ENCODE results near the gene ANKRD65. TPM values are rescaled to one million over a fixed set of nuclear protein-coding genes. Genes with fewer than 3 reads are reported as not detected.
A peak's percentile ranks its signal among the peaks of the same experiment; 100 is the strongest.
"Not testable (repeated sequence)": the region's sequence is repeated elsewhere in the genome, so short reads cannot be mapped to it uniquely, and the experiment has no call there.

Gene ANKRD65
- total RNA-seq, 1 donor from 2014 or later = not detected

GRCh38 chr1:1403653-1404052 lies 17.4 kb downstream of the ANKRD65 start:
- Mint-ChIP-seq H3K36me3 (ENCODE audit: low read depth) (peaks cover 18% of the 10 kb centered on the region), H3K27me3 (ENCODE audit: low read depth) (no peaks in the 10 kb centered on the region), H3K4me1 (ENCODE audit: low read depth) (peaks cover 51% of the 10 kb centered on the region), H3K4me3 (ENCODE audit: unreplicated experiment) (no peak overlapping the region), H3K27ac (ENCODE audit: unreplicated experiment) (peak overlapping the region; percentile 70), H3K9me3 (ENCODE audit: low read depth) (no peaks in the 10 kb centered on the region)
- no peak for DNase-seq (ENCODE audit: low spot score)
- TF ChIP-seq CTCF (IDR thresholded peaks at IDR 0.05) = no peak

DNA sequence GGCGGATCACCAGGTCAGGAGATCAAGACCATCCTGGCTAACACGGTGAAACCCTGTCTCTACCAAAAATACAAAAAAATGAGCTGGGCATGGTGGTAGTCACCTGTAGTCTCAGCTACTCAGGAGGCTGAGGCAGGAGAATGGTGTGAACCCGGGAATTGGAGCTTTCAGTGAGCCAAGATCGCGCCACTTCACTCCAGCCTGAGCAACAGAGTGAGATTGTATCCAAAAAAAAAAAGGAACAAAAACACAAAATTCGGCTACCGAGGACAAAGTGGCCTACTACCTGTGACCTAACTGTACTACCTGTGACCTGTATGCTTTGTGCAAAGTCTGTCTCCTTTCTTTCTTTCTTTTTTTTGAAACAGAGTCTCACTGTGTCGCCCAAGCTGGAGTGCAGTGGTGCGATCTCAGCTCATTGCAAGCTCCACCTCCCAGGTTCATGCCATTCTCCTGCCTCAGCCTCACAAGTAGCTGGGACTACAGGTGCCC lies 18.1 kb downstream of the ANKRD65 start:
- Mint-ChIP-seq H3K4me1 (ENCODE audit: low read depth) (peaks cover 50% of the 10 kb centered on the region), H3K36me3 (ENCODE audit: low read depth) (peaks cover 21% of the 10 kb centered on the region), H3K27ac (ENCODE audit: unreplicated experiment) (peak overlapping the region; percentile 59)
- H3K4me3 Mint-ChIP-seq (ENCODE audit: unreplicated experiment); H3K27me3 Mint-ChIP-seq (ENCODE audit: low read depth); H3K9me3 Mint-ChIP-seq (ENCODE audit: low read depth); DNase-seq (ENCODE audit: low spot score): not testable (repeated sequence)

- peak; percentile 79 for TF ChIP-seq CTCF (IDR thresholded peaks at IDR 0.05)
- Mint-ChIP-seq H3K27ac (ENCODE audit: unreplicated experiment) (no peak overlapping the region), H3K9me3 (ENCODE audit: low read depth) (no peaks in the 10 kb centered on the region), H3K36me3 (ENCODE audit: low read depth) (peaks cover 22% of the 10 kb centered on the region), H3K27me3 (ENCODE audit: low read depth) (no peaks in the 10 kb centered on the region), H3K4me3 (ENCODE audit: unreplicated experiment) (no peak overlapping the region), H3K4me1 (ENCODE audit: low read depth) (peaks cover 53% of the 10 kb centered on the region)
- DNase-seq (ENCODE audit: low spot score) = no peak
These were observed 18.8 kb downstream of the ANKRD65 start for GRCh38 chr1:1402072-1402900.

DNA sequence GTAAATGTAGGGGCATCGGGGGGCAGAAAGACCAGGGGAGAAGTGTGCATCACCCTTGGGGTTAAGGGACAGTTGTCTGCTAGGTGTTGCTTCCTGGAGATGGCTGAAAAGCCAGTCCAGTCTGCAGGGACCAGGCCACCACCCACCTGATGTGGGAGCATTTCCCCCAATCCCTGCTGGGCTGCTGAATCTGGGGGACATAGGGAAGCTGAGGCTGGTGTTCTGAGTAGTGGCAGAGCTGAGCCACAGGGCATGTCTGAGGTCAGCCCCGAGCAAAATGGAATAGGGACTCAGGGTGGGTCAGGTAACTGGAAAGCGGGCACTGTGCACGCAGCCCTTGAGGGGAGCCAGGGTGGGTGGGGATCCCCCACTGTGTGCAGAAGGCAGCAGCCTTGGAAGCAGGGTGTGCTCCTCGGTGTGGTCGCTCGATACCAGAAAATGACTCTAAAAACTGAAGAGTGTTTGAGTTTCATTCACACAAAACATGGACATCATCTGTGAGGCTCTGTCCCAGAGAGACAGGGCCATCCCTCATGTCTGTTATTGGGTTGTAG lies 19.5 kb downstream of the ANKRD65 start:
- Mint-ChIP-seq H3K27ac (ENCODE audit: unreplicated experiment) (peak overlapping the region; percentile 90), H3K4me3 (ENCODE audit: unreplicated experiment) (no peak overlapping the region), H3K4me1 (ENCODE audit: low read depth) (peaks cover 52% of the 10 kb centered on the region), H3K27me3 (ENCODE audit: low read depth) (no peaks in the 10 kb centered on the region), H3K9me3 (ENCODE audit: low read depth) (no peaks in the 10 kb centered on the region), H3K36me3 (ENCODE audit: low read depth) (peaks cover 22% of the 10 kb centered on the region)
- TF ChIP-seq CTCF (IDR thresholded peaks at IDR 0.05) = no peak
- DNase-seq (ENCODE audit: low spot score) = no peak

DNA sequence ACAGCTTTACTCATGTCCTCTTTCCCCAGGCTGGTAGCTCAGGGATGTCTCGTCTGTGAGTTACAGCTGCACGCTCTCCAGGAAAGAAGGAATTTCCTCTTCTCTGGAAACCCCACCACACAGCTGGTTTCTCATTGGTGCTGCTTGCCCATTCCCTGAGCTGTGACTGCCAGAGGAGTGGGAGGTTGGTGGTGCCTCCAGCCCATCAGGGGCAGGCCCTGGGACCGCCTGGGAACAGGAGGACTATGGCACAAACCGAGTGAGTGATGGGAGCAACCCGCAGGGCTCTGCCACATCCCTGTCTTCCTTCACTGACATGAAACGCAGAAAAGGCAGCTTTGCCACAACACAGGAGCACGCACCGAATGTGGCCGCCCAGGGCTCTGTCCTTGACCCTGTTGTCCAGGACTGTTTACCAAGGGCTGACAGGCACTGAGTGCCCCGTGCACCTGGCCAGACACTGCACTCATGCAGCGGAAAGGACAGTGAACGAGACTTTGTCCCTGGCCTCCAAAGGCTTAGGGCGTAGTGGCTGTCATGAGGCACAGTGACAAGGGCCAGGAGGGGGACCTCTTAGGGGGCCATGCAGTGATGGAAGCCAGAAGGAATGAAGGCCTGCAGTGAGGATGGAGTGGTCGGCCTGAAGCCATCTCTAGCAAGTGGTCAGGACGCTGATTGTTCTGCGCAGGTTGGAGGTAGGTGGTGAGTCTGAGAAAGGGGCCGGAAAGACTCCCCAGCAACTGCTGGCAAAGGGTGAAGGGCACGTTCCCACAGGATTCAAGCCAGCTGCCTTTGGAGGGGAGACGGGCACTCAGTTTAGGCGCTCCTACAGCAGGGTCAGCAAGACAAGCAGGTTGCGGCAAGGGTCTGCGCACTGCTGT lies 20.3 kb downstream of the ANKRD65 start:
- H3K4me3 Mint-ChIP-seq (ENCODE audit: unreplicated experiment) = peak overlapping the region; percentile 88
- no peaks in the 10 kb centered on the region for H3K9me3 Mint-ChIP-seq (ENCODE audit: low read depth)
- H3K4me1 Mint-ChIP-seq (ENCODE audit: low read depth) = peaks cover 46% of the 10 kb centered on the region
- TF ChIP-seq CTCF (IDR thresholded peaks at IDR 0.05) = no peak
- no peaks in the 10 kb centered on the region for H3K27me3 Mint-ChIP-seq (ENCODE audit: low read depth)
- peak; percentile 83 for DNase-seq (ENCODE audit: low spot score)
- H3K27ac Mint-ChIP-seq (ENCODE audit: unreplicated experiment) = peak overlapping the region; percentile 90
- H3K36me3 Mint-ChIP-seq (ENCODE audit: low read depth) = peaks cover 22% of the 10 kb centered on the region
